Astrocyte (in vitro differentiated cells and primary cell): ENCODE measurements around the gene FHIT.

Experiments
- EZH2 ChIP-seq: IDR thresholded peaks from 2 replicates; pipeline ENCODE4 v1.6.1; 2012; ENCODE audit warnings: mild to moderate bottlenecking, low read length, inconsistent platforms; ENCODE audit not compliant: insufficient read depth
- TF ChIP-seq, protein P1 (sequence below): IDR thresholded peaks from 2 replicates; pipeline ENCODE4 v1.5.1; 2011; ENCODE audit warnings: low read depth, mild to moderate bottlenecking, inconsistent platforms, low read length, moderate library complexity; ENCODE audit not compliant: insufficient read depth

DNA sequence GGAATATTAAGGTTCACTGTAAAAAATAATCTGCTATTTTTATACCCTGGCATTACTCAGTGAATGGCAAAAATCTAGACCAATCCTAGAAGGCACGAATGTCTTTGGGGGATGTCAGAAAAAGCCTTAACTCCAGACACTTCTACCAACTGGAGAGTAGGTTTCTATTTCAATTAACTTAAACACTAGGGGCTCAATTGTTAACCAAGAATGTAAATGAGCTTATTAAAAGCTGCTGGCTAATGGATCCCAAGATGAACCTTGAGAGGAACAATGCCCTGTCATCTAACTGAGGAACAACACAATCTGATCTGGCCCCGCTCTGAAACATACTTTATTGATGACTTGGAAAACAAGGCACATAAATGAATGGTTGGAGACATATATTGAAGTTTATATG, 701.4 kb downstream of the FHIT start:
- TF ChIP-seq, protein P1, sequence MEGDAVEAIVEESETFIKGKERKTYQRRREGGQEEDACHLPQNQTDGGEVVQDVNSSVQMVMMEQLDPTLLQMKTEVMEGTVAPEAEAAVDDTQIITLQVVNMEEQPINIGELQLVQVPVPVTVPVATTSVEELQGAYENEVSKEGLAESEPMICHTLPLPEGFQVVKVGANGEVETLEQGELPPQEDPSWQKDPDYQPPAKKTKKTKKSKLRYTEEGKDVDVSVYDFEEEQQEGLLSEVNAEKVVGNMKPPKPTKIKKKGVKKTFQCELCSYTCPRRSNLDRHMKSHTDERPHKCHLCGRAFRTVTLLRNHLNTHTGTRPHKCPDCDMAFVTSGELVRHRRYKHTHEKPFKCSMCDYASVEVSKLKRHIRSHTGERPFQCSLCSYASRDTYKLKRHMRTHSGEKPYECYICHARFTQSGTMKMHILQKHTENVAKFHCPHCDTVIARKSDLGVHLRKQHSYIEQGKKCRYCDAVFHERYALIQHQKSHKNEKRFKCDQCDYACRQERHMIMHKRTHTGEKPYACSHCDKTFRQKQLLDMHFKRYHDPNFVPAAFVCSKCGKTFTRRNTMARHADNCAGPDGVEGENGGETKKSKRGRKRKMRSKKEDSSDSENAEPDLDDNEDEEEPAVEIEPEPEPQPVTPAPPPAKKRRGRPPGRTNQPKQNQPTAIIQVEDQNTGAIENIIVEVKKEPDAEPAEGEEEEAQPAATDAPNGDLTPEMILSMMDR = no peak
- TF ChIP-seq EZH2 = no peak
